Osteocyte (in vitro differentiated cells): ENCODE data around the gene ERH. TPM values are rescaled to one million over a fixed set of nuclear protein-coding genes. Genes with fewer than 3 reads are reported as not detected.

Experiments used
- DNase-seq: peaks from one replicate; pipeline ENCODE4 v3.0.0; 2021; ENCODE audit warnings: mixed read lengths; ENCODE audit not compliant: unreplicated experiment; ENCODE audit errors: extremely low spot score
- H3K27ac Mint-ChIP-seq: one replicate; pipeline ENCODE4 v1.8.0; 2021; ENCODE audit warnings: mild to moderate bottlenecking, mixed read lengths; ENCODE audit not compliant: unreplicated experiment
- H3K27me3 Mint-ChIP-seq: one replicate; pipeline ENCODE4 v1.8.0; 2021; ENCODE audit warnings: mixed read lengths; ENCODE audit not compliant: unreplicated experiment
- H3K36me3 Mint-ChIP-seq: one replicate; pipeline ENCODE4 v1.8.0; 2021; ENCODE audit warnings: mixed read lengths; ENCODE audit not compliant: unreplicated experiment
- H3K4me1 Mint-ChIP-seq: one replicate; pipeline ENCODE4 v1.8.0; 2021; ENCODE audit warnings: mixed read lengths; ENCODE audit not compliant: unreplicated experiment
- H3K4me3 Mint-ChIP-seq: one replicate; pipeline ENCODE4 v1.8.0; 2021; ENCODE audit warnings: mild to moderate bottlenecking, moderate library complexity, mixed read lengths; ENCODE audit not compliant: unreplicated experiment
- H3K9me3 Mint-ChIP-seq: one replicate; pipeline ENCODE4 v1.8.0; 2021; ENCODE audit warnings: mixed read lengths; ENCODE audit not compliant: unreplicated experiment
- CTCF ChIP-seq: fragments of 200-600 bp; sonication (generic); IDR thresholded peaks from 2 replicates; pipeline ENCODE4 v1.5.0; 2021; ENCODE audit warnings: antibody characterized with exemption, mild to moderate bottlenecking, moderate library complexity
- total RNA-seq: library from RNA; stranded (reverse); gene quantifications from 2 replicates; pipeline ENCODE4 v1.2.1, GENCODE V29; 2021

ERH gene
- total RNA-seq, 1 donor from 2014 or later: 211 TPM

GRCh38 chr14:69378274-69378673 is 19.8 kb downstream of the ERH start:
- DNase-seq: no peak
- Mint-ChIP-seq H3K27me3 (no peaks in the 10 kb centered on the region), H3K4me1 (no peaks in the 10 kb centered on the region), H3K4me3 (no peak overlapping the region), H3K36me3 (peaks cover 48% of the 10 kb centered on the region), H3K27ac (no peak overlapping the region), H3K9me3 (peaks cover 14% of the 10 kb centered on the region)
- TF ChIP-seq CTCF: no peak

- Mint-ChIP-seq H3K9me3 (peaks cover 14% of the 10 kb centered on the region), H3K4me1 (no peaks in the 10 kb centered on the region), H3K36me3 (peaks cover 49% of the 10 kb centered on the region), H3K4me3 (no peak overlapping the region), H3K27me3 (no peaks in the 10 kb centered on the region), H3K27ac (no peak overlapping the region)
- no peak for TF ChIP-seq CTCF
- DNase-seq: no peak
Observed at GRCh38 chr14:69376439-69376838, 21.7 kb downstream of the ERH start.

- Mint-ChIP-seq H3K4me1 (no peaks in the 10 kb centered on the region), H3K9me3 (peaks cover 14% of the 10 kb centered on the region), H3K4me3 (no peak overlapping the region), H3K27me3 (no peaks in the 10 kb centered on the region), H3K36me3 (peaks cover 47% of the 10 kb centered on the region), H3K27ac (no peak overlapping the region)
- no peak for TF ChIP-seq CTCF
- no peak for DNase-seq
Observed at GRCh38 chr14:69375722-69376121, 22.4 kb downstream of the ERH start.

GRCh38 chr14:69375182-69375581 is 22.9 kb downstream of the ERH start:
- peaks cover 44% of the 10 kb centered on the region for H3K36me3 Mint-ChIP-seq
- peaks cover 14% of the 10 kb centered on the region for H3K9me3 Mint-ChIP-seq
- DNase-seq: no peak
- no peaks in the 10 kb centered on the region for H3K4me1 Mint-ChIP-seq
- no peak for TF ChIP-seq CTCF
- H3K4me3 Mint-ChIP-seq: no peak overlapping the region
- H3K27me3 Mint-ChIP-seq: no peaks in the 10 kb centered on the region
- no peak overlapping the region for H3K27ac Mint-ChIP-seq

- H3K27ac Mint-ChIP-seq: no peak overlapping the region
- H3K4me3 Mint-ChIP-seq: no peak overlapping the region
- H3K27me3 Mint-ChIP-seq: no peaks in the 10 kb centered on the region
- H3K9me3 Mint-ChIP-seq: peaks cover 14% of the 10 kb centered on the region
- no peaks in the 10 kb centered on the region for H3K4me1 Mint-ChIP-seq
- no peak for DNase-seq
- no peak for TF ChIP-seq CTCF
- H3K36me3 Mint-ChIP-seq: peaks cover 37% of the 10 kb centered on the region
Observed at GRCh38 chr14:69374235-69374634, 23.9 kb downstream of the ERH start.
